ENCODE measurements around the gene NFYC. TPM values are rescaled to one million over a fixed set of nuclear protein-coding genes. Genes with fewer than 3 reads are reported as not detected.

Gene NFYC
- polyA plus RNA-seq, 1 of the 3 experiments (the other 2 are of a cell fraction), result 72.4 TPM

DNA sequence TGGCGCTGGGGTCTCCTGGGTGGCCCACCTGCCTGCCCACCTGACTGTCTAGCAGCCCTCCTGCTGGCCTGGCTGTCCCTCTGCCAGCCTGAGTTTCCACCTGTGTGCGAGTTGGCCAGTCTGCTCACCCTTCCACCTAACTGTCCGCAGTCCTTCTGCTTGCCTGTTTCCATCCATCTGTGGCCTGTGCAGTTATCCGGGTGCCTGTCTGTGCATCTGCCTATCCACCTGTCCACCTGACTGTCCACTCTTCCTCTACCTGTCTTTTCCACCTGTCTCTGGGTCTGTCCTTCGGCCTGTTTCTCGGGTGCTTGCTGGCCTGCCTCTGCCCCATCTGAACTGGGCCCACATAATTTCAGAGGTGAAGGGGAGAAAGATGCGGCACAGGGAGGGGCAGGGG lies 93.9 kb downstream of the NFYC start:
- no peaks in the 10 kb centered on the region for H3K9me3 ChIP-seq
- no peaks in the 10 kb centered on the region for H3K27me3 ChIP-seq (ENCODE audit: insufficient read depth)
- H3K36me3 ChIP-seq (replicated peaks in 1 of 2; ENCODE audit: control insufficient read depth in 1 of 2, insufficient read depth in 2 of 2, low read length in 1 of 2), result no peaks in the 10 kb centered on the region
- H3K4me1 ChIP-seq (ENCODE audit: control insufficient read depth in 1 of 2, insufficient read depth in 2 of 2, low read depth in 1 of 2, low read length in 1 of 2), result peaks cover 0 to 4% of the 10 kb centered on the region in 2 experiments; a peak in 1 of 4 replicates
- H2AFZ ChIP-seq (ENCODE audit: low read depth), result no peak overlapping the region
- no peaks in the 10 kb centered on the region for H3K9me2 ChIP-seq
- H3F3A ChIP-seq (replicated peaks; ENCODE audit: insufficient read depth), result no peaks in the 10 kb centered on the region
- CTCF ChIA-PET, result interaction anchor here (1.4 to 1.9 kb wide), 3 partner anchors 11 to 65 kb away, joined by 3 to 14 read pairs (median 6); no protein-coding TSS in a partner anchor
- H3K4me3 ChIP-seq (ENCODE audit: low read depth in 2 of 2, low read length in 1 of 2), result no peak overlapping the region
- POLR2A ChIA-PET, result no interaction called here
- no peak for DNase-seq
- WGBS (ENCODE audit: low lambda C conversion rate), result 94% methylated on average over 6 of the region's 7 CpGs
- H3K4me2 ChIP-seq, result no peak overlapping the region
- TF ChIP-seq CHD2 (IDR thresholded peaks at IDR 0.05; ENCODE audit: low read length, partially characterized antibody), result no peak
- no peak for TF ChIP-seq EZH2phosphoT487 (IDR thresholded peaks at IDR 0.05; ENCODE audit: borderline replicate concordance, low read depth)
- TF ChIP-seq, protein P1, sequence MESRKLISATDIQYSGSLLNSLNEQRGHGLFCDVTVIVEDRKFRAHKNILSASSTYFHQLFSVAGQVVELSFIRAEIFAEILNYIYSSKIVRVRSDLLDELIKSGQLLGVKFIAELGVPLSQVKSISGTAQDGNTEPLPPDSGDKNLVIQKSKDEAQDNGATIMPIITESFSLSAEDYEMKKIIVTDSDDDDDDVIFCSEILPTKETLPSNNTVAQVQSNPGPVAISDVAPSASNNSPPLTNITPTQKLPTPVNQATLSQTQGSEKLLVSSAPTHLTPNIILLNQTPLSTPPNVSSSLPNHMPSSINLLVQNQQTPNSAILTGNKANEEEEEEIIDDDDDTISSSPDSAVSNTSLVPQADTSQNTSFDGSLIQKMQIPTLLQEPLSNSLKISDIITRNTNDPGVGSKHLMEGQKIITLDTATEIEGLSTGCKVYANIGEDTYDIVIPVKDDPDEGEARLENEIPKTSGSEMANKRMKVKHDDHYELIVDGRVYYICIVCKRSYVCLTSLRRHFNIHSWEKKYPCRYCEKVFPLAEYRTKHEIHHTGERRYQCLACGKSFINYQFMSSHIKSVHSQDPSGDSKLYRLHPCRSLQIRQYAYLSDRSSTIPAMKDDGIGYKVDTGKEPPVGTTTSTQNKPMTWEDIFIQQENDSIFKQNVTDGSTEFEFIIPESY (IDR thresholded peaks at IDR 0.05; ENCODE audit: borderline replicate concordance, low read depth), result no peak
- TF ChIP-seq SIN3A (IDR thresholded peaks at IDR 0.05; ENCODE audit: borderline replicate concordance, low read depth, low read length), result no peak
- TF ChIP-seq NFIC (IDR thresholded peaks at IDR 0.05; ENCODE audit: borderline replicate concordance), result no peak
- TF ChIP-seq, protein P2, sequence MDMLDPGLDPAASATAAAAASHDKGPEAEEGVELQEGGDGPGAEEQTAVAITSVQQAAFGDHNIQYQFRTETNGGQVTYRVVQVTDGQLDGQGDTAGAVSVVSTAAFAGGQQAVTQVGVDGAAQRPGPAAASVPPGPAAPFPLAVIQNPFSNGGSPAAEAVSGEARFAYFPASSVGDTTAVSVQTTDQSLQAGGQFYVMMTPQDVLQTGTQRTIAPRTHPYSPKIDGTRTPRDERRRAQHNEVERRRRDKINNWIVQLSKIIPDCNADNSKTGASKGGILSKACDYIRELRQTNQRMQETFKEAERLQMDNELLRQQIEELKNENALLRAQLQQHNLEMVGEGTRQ (IDR thresholded peaks at IDR 0.05; ENCODE audit: borderline replicate concordance, low read depth, low read length), result no peak
- H3K79me2 ChIP-seq (ENCODE audit: insufficient read depth), result no peaks in the 10 kb centered on the region
- no peak overlapping the region for H3K9ac ChIP-seq
- no peak overlapping the region for H3K27ac ChIP-seq (ENCODE audit: low read depth in 2 of 2, low read length in 1 of 2)
- no peaks in the 10 kb centered on the region for H4K20me1 ChIP-seq (ENCODE audit: insufficient read depth)

DNA sequence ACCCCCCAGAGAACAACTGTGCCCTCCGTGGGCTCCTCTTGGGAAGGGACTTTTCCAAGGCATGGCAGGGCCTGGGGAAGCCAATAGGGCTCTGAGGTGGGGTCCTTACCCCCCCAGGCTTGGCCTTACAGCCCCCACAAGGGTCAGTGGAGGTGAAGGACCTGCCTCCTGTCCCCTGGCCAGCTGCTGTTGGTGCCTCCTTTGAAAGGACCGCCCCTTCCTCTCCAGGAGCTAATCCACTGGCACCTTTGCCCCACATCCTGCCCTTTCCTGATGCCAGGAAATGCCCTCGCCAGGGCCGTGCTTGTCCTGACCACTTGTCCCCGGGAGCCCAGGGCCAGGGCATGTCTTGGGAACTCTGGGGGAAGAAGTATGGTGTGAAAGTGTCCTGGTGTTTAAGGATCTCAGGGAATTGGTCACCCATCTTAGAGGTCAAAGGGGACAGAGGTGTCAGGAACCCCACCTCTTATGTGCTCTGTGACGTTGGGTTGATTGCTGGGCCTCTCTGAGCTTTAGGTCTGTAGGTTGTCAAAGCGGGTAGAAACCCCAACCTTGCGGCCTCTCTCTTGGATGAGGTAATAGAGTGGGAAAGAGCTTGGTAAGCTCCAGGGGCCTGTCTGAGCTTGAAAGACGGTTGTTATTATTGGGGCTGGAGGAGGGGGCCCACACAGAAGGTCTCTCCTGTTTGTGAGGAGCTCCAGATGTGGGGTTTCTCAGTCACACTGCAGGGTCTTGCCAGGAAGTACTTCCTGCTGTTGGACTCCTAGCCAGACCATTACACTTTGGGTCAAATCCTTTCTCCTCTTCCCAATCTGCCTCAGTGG lies 94.9 kb downstream of the NFYC start:
- ChIA-PET POLR2A (no interaction called here), CTCF (interaction anchor here (1.0 kb wide), 1 partner anchor 63 kb away, joined by 3 read pairs; no protein-coding TSS in a partner anchor)
- no peak overlapping the region for H3K27ac ChIP-seq (ENCODE audit: low read depth in 2 of 2, low read length in 1 of 2)
- no peak overlapping the region for H3K4me2 ChIP-seq
- H2AFZ ChIP-seq (ENCODE audit: low read depth), result no peak overlapping the region
- 86% methylated on average over 5 of the region's 9 CpGs for WGBS (ENCODE audit: low lambda C conversion rate)
- no peaks in the 10 kb centered on the region for H3K79me2 ChIP-seq (ENCODE audit: insufficient read depth)
- H3K9me3 ChIP-seq, result no peaks in the 10 kb centered on the region
- no peaks in the 10 kb centered on the region for H3K9me2 ChIP-seq
- H3K4me1 ChIP-seq (ENCODE audit: control insufficient read depth in 1 of 2, insufficient read depth in 2 of 2, low read depth in 1 of 2, low read length in 1 of 2), result peaks cover 0 to 4% of the 10 kb centered on the region in 2 experiments; a peak in 1 of 4 replicates
- no peaks in the 10 kb centered on the region for H3K27me3 ChIP-seq (ENCODE audit: insufficient read depth)
- H3K36me3 ChIP-seq (replicated peaks in 1 of 2; ENCODE audit: control insufficient read depth in 1 of 2, insufficient read depth in 2 of 2, low read length in 1 of 2), result no peaks in the 10 kb centered on the region
- no peak for TF ChIP-seq MXI1 (IDR thresholded peaks at IDR 0.05; ENCODE audit: low read depth, low read length)
- no peak for TF ChIP-seq RXRA (IDR thresholded peaks at IDR 0.05; ENCODE audit: borderline replicate concordance, low read depth)
- no peak for TF ChIP-seq TAF1 (IDR thresholded peaks at IDR 0.05; ENCODE audit: borderline replicate concordance, low read depth, low read length)
- TF ChIP-seq FOSL2 (IDR thresholded peaks at IDR 0.05; ENCODE audit: borderline replicate concordance, low read depth), result no peak
- no peak for TF ChIP-seq YY1 (IDR thresholded peaks at IDR 0.05; ENCODE audit: low read depth)
- TF ChIP-seq, protein P3, sequence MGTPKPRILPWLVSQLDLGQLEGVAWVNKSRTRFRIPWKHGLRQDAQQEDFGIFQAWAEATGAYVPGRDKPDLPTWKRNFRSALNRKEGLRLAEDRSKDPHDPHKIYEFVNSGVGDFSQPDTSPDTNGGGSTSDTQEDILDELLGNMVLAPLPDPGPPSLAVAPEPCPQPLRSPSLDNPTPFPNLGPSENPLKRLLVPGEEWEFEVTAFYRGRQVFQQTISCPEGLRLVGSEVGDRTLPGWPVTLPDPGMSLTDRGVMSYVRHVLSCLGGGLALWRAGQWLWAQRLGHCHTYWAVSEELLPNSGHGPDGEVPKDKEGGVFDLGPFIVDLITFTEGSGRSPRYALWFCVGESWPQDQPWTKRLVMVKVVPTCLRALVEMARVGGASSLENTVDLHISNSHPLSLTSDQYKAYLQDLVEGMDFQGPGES (IDR thresholded peaks at IDR 0.05; ENCODE audit: low read depth, low read length), result no peak
- TF ChIP-seq FOXM1 (IDR thresholded peaks at IDR 0.05; ENCODE audit: low read depth), result no peak
- TF ChIP-seq JUND (IDR thresholded peaks at IDR 0.05), result no peak
- TF ChIP-seq TCF12 (IDR thresholded peaks at IDR 0.05), result no peak
- TF ChIP-seq, protein P4, sequence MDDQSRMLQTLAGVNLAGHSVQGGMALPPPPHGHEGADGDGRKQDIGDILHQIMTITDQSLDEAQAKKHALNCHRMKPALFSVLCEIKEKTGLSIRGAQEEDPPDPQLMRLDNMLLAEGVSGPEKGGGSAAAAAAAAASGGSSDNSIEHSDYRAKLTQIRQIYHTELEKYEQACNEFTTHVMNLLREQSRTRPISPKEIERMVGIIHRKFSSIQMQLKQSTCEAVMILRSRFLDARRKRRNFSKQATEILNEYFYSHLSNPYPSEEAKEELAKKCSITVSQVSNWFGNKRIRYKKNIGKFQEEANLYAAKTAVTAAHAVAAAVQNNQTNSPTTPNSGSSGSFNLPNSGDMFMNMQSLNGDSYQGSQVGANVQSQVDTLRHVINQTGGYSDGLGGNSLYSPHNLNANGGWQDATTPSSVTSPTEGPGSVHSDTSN (IDR thresholded peaks at IDR 0.05), result no peak
- no peak for TF ChIP-seq GATA2 (CRISPR knock-in tag; IDR thresholded peaks at IDR 0.05)
- TF ChIP-seq SMC3 (IDR thresholded peaks at IDR 0.05; ENCODE audit: low read depth, low read length), result no peak
- TF ChIP-seq NFIC (IDR thresholded peaks at IDR 0.05; ENCODE audit: borderline replicate concordance), result no peak
- TF ChIP-seq EZH2phosphoT487 (IDR thresholded peaks at IDR 0.05; ENCODE audit: borderline replicate concordance, low read depth), result no peak
- TF ChIP-seq SIN3A (IDR thresholded peaks at IDR 0.05; ENCODE audit: borderline replicate concordance, low read depth, low read length), result no peak
- TF ChIP-seq GABPA (IDR thresholded peaks at IDR 0.05; ENCODE audit: low read depth), result no peak
- no peak overlapping the region for H3K4me3 ChIP-seq (ENCODE audit: low read depth in 2 of 2, low read length in 1 of 2)
- no peaks in the 10 kb centered on the region for H4K20me1 ChIP-seq (ENCODE audit: insufficient read depth)
- no peak overlapping the region for H3K9ac ChIP-seq
- DNase-seq, result no peak
- H3F3A ChIP-seq (replicated peaks; ENCODE audit: insufficient read depth), result no peaks in the 10 kb centered on the region

All from SK-N-SH (cell line).